HG03354 (cell line): ENCODE data around the gene SQSTM1.

ENCODE experiments used
- ATAC-seq: cut with Tn5 transposase; IDR thresholded peaks from one replicate; pipeline ENCODE4 v1.9.1; 2021; ENCODE audit warnings: mild to moderate bottlenecking; ENCODE audit not compliant: unreplicated experiment, poor library complexity, severe bottlenecking

The SQSTM1 gene

GRCh38 chr5:179882338-179882737 lies 61.6 kb downstream of the SQSTM1 start:
- no peak for ATAC-seq

GRCh38 chr5:179883163-179883562 lies 62.5 kb downstream of the SQSTM1 start:
- ATAC-seq: no peak

- ATAC-seq: no peak
Observed at GRCh38 chr5:179885491-179886090, 64.9 kb downstream of the SQSTM1 start.

GRCh38 chr5:179886190-179886911 lies 65.6 kb downstream of the SQSTM1 start:
- no peak for ATAC-seq

- no peak for ATAC-seq
Observed at GRCh38 chr5:179887095-179887494, 66.4 kb downstream of the SQSTM1 start.
